Panc1 (cell line): ENCODE measurements around the gene SLC10A7.

Source experiments
- CTCF ChIP-seq: fragments of 450-650 bp; IDR thresholded peaks from 2 replicates; pipeline ENCODE4 v1.5.1; 2017; ENCODE audit warnings: mild to moderate bottlenecking
- POLR2AphosphoS5 ChIP-seq: IDR thresholded peaks from 2 replicates; pipeline ENCODE4 v1.6.1; 2012; ENCODE audit warnings: mild to moderate bottlenecking, low read depth, low read length, moderate library complexity
- TF ChIP-seq, protein P1 (sequence below), 2 experiments: IDR thresholded peaks; 2 replicates each; pipeline ENCODE4 v1.6.1; 2011 to 2012; ENCODE audit warnings: low read depth in 2 of 2, control low read depth in 1 of 2, low read length in 1 of 2, mild to moderate bottlenecking in 1 of 2, moderate library complexity in 1 of 2; ENCODE audit not compliant: insufficient read depth in 1 of 2

- TF ChIP-seq CTCF = no peak
- TF ChIP-seq, protein P1, sequence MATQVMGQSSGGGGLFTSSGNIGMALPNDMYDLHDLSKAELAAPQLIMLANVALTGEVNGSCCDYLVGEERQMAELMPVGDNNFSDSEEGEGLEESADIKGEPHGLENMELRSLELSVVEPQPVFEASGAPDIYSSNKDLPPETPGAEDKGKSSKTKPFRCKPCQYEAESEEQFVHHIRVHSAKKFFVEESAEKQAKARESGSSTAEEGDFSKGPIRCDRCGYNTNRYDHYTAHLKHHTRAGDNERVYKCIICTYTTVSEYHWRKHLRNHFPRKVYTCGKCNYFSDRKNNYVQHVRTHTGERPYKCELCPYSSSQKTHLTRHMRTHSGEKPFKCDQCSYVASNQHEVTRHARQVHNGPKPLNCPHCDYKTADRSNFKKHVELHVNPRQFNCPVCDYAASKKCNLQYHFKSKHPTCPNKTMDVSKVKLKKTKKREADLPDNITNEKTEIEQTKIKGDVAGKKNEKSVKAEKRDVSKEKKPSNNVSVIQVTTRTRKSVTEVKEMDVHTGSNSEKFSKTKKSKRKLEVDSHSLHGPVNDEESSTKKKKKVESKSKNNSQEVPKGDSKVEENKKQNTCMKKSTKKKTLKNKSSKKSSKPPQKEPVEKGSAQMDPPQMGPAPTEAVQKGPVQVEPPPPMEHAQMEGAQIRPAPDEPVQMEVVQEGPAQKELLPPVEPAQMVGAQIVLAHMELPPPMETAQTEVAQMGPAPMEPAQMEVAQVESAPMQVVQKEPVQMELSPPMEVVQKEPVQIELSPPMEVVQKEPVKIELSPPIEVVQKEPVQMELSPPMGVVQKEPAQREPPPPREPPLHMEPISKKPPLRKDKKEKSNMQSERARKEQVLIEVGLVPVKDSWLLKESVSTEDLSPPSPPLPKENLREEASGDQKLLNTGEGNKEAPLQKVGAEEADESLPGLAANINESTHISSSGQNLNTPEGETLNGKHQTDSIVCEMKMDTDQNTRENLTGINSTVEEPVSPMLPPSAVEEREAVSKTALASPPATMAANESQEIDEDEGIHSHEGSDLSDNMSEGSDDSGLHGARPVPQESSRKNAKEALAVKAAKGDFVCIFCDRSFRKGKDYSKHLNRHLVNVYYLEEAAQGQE (IDR thresholded peaks at IDR 0.05; ENCODE audit: insufficient read depth in 1 of 2, low read depth in 2 of 2, low read length in 1 of 2) = no peak
- TF ChIP-seq POLR2AphosphoS5 = no peak
These were observed 230.4 kb downstream of the SLC10A7 start for GRCh38 chr4:146291313-146291712.
